HAP-1 (cell line): ENCODE data around the gene FAM221B.

Experiments
- DNase-seq, 2 experiments: peaks; one replicate each; pipeline ENCODE4 v3.0.0-alpha.2; 2016 to 2020; ENCODE audit warnings: low spot score in 2 of 2
- H3K27me3 ChIP-seq: fragments of 250-450 bp; sonication (Bioruptor Pico); 2 replicates; pipeline ENCODE4 v1.5.1; 2020; ENCODE audit warnings: low read depth, mild to moderate bottlenecking, moderate library complexity
- H3K36me3 ChIP-seq: fragments of 250-450 bp; sonication (Bioruptor Pico); replicated peaks from 2 replicates; pipeline ENCODE4 v1.5.1; 2020; ENCODE audit warnings: mild to moderate bottlenecking
- H3K4me1 ChIP-seq: fragments of 250-450 bp; sonication (Bioruptor Pico); 2 replicates; pipeline ENCODE4 v1.5.1; 2020; ENCODE audit warnings: mild to moderate bottlenecking
- H3K4me3 ChIP-seq: fragments of 250-450 bp; sonication (Bioruptor Pico); 2 replicates; pipeline ENCODE4 v1.5.1; 2020; ENCODE audit warnings: mild to moderate bottlenecking, moderate library complexity
- H3K9me3 ChIP-seq: fragments of 250-450 bp; sonication (Bioruptor Pico); 2 replicates; pipeline ENCODE4 v1.5.1; 2020; ENCODE audit warnings: mild to moderate bottlenecking, moderate library complexity
- in situ Hi-C: fragments of 300-500 bp; cut with MboI; formaldehyde crosslinking; loops from 3 replicates; pipeline ENCODE4 v1.14.3; 2020; ENCODE audit warnings: low sequenced_read_pairs, inconsistent platforms, mixed read lengths

FAM221B gene

GRCh38 chr9:35778496-35778895 is 50.0 kb downstream of the FAM221B start:
- Histone ChIP-seq H3K4me3 (no peak overlapping the region), H3K9me3 (no peaks in the 10 kb centered on the region), H3K4me1 (peaks cover 22% of the 10 kb centered on the region), H3K36me3 (no peaks in the 10 kb centered on the region), H3K27me3 (no peaks in the 10 kb centered on the region)
- DNase-seq = no peak
- in situ Hi-C loops = no loop called here

DNA sequence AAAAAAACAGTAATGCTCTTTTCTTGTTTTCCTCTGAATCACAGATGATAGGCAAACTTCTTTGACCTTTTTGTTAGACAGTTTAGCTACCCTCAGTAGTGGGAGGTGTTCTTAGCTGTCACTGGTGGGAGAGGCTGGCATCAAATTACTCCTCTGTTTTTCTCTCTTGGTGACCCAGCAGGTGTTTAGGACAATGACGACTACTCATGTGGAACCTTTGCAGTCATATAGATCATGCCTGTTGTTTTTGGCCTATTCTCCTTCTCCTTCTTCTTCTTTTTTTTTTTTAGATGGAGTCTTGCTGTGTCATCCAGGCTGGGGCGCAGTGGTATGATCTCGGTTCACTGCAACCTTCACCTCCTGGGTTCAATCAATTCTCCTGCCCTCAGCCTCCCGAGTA is 52.5 kb downstream of the FAM221B start:
- Histone ChIP-seq H3K4me1 (peaks cover 34% of the 10 kb centered on the region), H3K4me3 (no peak overlapping the region), H3K36me3 (no peaks in the 10 kb centered on the region; the same call in 1 of the 2 replicates), H3K27me3 (no peaks in the 10 kb centered on the region), H3K9me3 (no peaks in the 10 kb centered on the region)
- in situ Hi-C loops = no loop called here
- peak; percentile 40 to 50 for DNase-seq

DNA sequence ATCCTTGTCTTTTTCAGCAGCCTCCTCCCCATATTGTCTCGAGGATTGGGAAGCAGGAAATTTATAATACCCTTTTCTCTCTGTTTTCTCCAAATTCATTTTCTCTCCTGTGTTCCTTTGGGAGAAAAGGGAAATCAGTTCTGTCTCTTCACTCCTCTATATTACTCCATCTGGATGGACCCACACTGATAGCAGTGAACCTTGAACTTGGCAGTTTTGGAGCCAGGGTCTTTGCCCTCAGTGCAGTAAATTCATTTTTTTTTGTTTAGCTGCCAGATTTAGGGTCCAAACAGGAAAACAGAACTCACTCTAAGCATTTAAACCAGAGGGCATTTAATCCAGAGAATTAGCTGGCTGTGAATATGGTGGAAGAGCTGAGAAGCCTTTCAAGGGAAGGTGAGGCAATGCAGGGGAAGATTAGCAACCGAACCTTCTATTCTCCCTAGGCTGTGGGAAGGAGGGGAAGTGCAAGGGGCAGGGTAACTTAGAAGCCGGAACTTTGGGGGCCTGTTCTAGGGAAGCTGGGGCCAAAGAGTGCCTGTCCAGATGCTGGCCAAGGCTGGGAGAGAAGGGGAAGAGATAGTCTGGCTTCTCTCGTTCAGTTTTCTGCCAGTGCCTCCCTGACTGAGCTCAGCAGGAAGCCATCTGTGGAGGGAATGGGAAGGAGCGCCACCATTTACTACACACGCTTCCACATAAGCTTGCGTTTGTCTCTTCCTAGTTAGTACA is 53.5 kb downstream of the FAM221B start:
- in situ Hi-C loops = no loop called here
- DNase-seq = peak; percentile 35 to 42
- Histone ChIP-seq H3K4me3 (no peak overlapping the region), H3K4me1 (peaks cover 37% of the 10 kb centered on the region), H3K9me3 (no peaks in the 10 kb centered on the region), H3K27me3 (no peaks in the 10 kb centered on the region), H3K36me3 (no peaks in the 10 kb centered on the region; the same call in 1 of the 2 replicates)

DNA sequence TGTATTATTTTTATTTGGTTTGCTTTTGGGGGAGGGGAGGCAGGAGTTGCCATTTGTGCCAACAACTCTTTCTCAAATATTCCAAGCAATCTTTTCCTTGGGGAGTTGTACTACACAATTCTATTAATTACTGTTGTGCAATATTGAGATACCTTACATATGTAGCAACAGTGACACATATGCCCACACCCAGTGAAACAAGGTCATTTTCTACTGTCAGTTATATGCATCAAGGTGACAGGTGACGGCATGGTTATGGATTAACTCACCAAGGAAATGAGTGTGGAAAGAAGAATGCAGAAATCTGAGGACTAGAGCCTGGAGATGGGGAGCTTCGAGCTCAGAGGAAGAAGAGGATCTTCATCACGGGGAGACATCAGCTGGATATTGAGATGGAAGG is 56.6 kb downstream of the FAM221B start:
- no peaks in the 10 kb centered on the region; the same call in 1 of the 2 replicates for H3K36me3 ChIP-seq
- in situ Hi-C loops = no loop called here
- no peaks in the 10 kb centered on the region for H3K27me3 ChIP-seq
- H3K9me3 ChIP-seq = no peaks in the 10 kb centered on the region
- H3K4me3 ChIP-seq = no peak overlapping the region
- H3K4me1 ChIP-seq = peaks cover 37% of the 10 kb centered on the region
- no peak for DNase-seq

DNA sequence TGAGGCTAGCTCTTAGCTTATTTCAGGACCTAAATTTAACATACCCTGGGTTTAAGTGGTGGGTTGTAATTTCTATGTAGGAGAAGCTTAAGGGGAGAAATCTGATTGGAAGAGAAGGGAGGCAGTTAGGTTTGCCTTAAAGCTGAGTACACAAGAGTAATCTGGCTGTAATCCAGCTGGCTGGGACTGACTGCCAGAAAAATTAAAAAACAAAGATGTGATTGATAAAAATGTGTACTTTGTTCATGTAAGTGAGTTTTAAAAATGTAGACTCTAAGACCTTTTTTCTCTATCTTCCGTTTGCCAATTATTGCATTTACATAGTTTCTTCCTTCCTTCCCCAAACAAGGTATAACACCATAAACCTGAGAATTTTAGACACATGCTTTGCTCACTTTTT is 57.0 kb downstream of the FAM221B start:
- Histone ChIP-seq H3K36me3 (no peaks in the 10 kb centered on the region; the same call in 1 of the 2 replicates), H3K4me3 (no peak overlapping the region), H3K4me1 (peaks cover 40% of the 10 kb centered on the region), H3K27me3 (no peaks in the 10 kb centered on the region), H3K9me3 (no peaks in the 10 kb centered on the region)
- in situ Hi-C loops = no loop called here
- DNase-seq = peak in 1 of 2 experiments; percentile 53

DNA sequence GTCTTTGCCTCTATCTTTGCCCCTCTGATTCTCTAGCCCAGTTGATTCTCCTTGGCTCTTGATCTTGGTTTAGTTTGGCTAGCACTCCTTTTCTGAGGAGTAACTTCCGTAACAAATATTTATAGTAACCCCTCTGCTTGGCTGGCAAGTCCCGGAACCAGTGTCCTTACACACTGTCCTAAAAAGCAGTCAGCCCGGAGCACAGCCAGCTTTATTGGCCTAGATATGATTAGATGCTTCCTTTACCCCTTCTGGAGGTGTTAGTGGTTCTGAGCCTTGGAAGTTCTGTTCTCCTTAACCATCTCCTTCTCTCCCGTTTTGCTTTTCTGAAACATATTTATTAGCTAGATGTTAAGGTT is 57.5 kb downstream of the FAM221B start:
- Histone ChIP-seq H3K27me3 (no peaks in the 10 kb centered on the region), H3K9me3 (no peaks in the 10 kb centered on the region), H3K4me1 (peaks cover 39% of the 10 kb centered on the region), H3K36me3 (no peaks in the 10 kb centered on the region; the same call in 1 of the 2 replicates), H3K4me3 (no peak overlapping the region)
- in situ Hi-C loops = no loop called here
- no peak for DNase-seq

- Histone ChIP-seq H3K36me3 (no peaks in the 10 kb centered on the region; the same call in 1 of the 2 replicates), H3K4me3 (no peak overlapping the region), H3K27me3 (no peaks in the 10 kb centered on the region), H3K4me1 (peaks cover 30% of the 10 kb centered on the region), H3K9me3 (no peaks in the 10 kb centered on the region)
- in situ Hi-C loops = no loop called here
- DNase-seq = no peak
Measured at GRCh38 chr9:35769763-35770162, 58.8 kb downstream of the FAM221B start.

DNA sequence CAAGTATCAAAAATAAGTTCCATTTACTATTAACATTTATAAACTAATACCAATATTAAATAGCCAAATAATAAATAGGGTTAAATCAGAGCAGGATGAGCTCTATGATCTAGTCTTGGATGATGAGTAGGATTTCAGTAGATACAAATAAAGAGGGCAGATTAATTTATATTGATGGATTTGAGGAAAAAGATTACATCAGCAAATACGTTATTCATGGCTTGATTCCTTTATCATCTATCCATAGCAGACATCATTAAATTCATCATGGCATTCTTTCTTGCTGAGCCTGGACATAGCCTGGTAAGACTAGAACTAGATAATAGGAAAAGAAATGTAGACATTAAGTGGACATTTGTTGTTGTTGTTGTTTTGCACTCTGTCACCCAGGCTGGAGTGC is 61.1 kb downstream of the FAM221B start:
- peaks cover 34% of the 10 kb centered on the region for H3K4me1 ChIP-seq

GRCh38 chr9:35766997-35767396 is 61.5 kb downstream of the FAM221B start:
- no peaks in the 10 kb centered on the region for H3K9me3 ChIP-seq
- no peak overlapping the region for H3K4me3 ChIP-seq
- H3K4me1 ChIP-seq = peaks cover 36% of the 10 kb centered on the region
- no peak for DNase-seq
- no peaks in the 10 kb centered on the region for H3K27me3 ChIP-seq
- no peaks in the 10 kb centered on the region for H3K36me3 ChIP-seq
- in situ Hi-C loops = no loop called here

More for the DNA sequence above, 61.1 kb downstream of the FAM221B start:
- in situ Hi-C loops = no loop called here
- Histone ChIP-seq H3K36me3 (no peaks in the 10 kb centered on the region), H3K27me3 (no peaks in the 10 kb centered on the region), H3K4me3 (no peak overlapping the region), H3K9me3 (no peaks in the 10 kb centered on the region)
- no peak for DNase-seq
